ENCODE measurements around the gene NXF2.
"Not testable (repeated sequence)": the region's sequence is repeated elsewhere in the genome, so short reads cannot be mapped to it uniquely, and the experiment has no call there.

NXF2 gene, protein sequence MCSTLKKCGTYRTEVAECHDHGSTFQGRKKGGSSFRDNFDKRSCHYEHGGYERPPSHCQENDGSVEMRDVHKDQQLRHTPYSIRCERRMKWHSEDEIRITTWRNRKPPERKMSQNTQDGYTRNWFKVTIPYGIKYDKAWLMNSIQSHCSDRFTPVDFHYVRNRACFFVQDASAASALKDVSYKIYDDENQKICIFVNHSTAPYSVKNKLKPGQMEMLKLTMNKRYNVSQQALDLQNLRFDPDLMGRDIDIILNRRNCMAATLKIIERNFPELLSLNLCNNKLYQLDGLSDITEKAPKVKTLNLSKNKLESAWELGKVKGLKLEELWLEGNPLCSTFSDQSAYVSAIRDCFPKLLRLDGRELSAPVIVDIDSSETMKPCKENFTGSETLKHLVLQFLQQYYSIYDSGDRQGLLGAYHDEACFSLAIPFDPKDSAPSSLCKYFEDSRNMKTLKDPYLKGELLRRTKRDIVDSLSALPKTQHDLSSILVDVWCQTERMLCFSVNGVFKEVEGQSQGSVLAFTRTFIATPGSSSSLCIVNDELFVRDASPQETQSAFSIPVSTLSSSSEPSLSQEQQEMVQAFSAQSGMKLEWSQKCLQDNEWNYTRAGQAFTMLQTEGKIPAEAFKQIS

DNA sequence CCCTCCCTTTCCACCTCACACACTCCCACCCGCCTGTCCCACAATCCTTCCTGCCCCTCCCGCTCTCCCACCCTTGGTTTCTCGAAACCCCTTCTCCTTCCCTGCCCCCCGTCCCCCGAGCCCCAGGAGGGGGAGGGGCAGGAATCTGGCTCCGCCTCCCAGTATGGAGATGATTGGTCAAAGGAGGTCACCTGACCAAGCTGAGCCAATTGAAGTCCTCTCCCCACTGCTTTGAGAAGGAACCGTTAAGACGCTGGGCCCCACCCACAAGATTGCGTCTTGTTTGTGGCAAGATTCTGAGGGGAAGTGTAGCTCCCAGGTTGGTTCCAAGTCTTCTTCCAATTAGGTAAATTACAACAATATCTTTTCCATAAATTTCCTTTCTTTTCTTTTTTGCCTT is at the start of gene NXF2:
TSS of gene NXF2 (plus strand) at position 275 of the 400 bp plus-strand sequence. CDS start 59,912 bp downstream, outside the sequence.
- in situ Hi-C loops (cut with HindIII; ENCODE audit: low sequenced_read_pairs): not testable (repeated sequence)

DNA sequence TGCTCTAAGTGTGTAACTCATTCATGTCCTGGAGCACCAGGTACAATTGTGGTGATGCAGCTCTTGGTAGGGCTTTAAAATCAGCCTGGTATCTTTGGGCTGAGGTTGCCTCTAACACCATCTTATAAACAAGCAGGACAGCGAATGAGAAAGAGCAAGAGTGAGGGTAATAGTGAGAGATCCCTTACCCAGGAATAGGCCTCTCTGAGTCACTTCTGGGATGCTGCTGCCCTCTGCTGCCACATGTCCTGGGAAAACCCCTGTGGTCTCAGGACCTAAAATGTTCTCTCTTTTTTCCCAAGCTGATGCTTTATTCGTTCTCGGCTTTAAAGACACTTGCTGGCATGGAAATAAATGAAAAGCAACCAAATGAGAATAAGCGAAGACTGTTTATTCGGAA is 39.0 kb upstream of the NXF2 start:
- in situ Hi-C loops (cut with HindIII; ENCODE audit: low sequenced_read_pairs): not testable (repeated sequence)

GRCh38 chrX:102214986-102215385 is 32.0 kb upstream of the NXF2 start, which contains the start of gene TCP11X1:
TSS of gene TCP11X1 (plus strand) at chrX:102215301.
- in situ Hi-C loops (cut with HindIII; ENCODE audit: low sequenced_read_pairs): not testable (repeated sequence)

GRCh38 chrX:102216497-102216896 is 30.5 kb upstream of the NXF2 start:
- in situ Hi-C loops (cut with HindIII; ENCODE audit: low sequenced_read_pairs): not testable (repeated sequence)

DNA sequence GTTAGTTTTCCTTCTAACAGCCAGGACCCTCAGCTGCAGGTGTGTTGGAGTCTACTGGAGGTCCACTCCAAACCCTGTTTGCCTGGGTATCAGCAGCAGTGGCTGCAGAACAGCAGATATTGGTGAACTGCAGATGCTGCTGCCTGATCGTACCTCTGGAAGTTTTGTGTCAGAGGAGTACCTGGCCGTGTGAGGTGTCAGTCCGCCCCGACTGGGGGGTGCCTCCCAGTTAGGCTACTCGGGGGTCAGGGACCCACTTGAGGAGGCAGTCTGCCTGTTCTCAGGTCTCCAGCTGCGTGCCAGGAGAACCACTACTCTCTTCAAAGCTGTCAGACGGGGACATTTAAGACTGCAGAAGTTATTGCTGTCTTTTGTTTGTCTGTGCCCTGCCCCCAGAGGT is 11.3 kb upstream of the NXF2 start:
- in situ Hi-C loops (cut with HindIII; ENCODE audit: low sequenced_read_pairs): not testable (repeated sequence)

DNA sequence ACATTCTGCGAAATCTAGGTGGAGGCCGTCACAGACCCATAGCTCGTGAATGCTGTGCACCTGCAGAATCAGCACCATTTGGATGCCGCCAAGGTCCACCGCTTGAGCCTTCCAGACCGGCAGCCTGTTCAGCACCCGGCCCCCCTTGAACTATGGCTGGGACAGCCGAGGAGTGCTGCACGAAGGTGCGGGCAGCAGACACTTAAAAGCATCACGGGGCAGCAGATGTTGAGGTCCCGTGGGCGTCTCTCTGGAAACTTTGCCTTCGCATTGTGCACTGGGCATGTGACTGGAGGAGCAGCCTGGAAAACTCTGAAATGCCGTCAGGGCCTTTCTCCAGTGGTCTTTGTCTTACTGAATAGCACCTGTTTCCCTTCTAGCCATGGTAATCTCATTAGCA is 6.7 kb upstream of the NXF2 start:
- in situ Hi-C loops (cut with HindIII; ENCODE audit: low sequenced_read_pairs): not testable (repeated sequence)

DNA sequence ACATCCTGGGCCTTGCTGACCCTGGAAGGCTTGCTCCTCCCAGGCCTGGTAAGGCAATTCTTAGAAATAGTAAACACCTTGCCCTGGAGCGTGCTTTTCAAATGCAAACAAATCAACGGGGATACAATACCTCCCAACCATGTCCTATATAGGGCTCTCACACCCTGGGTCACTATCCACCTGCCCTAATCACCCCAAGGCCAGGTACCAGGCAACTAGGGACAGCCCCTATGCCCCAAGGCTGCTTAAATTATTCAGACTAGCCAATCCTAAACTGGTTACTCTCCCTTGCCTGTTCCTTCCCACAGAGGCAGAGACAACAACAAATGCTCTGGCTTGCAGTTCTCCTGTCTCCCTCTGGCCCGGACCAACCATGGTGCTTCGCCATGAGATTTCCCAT is 25.3 kb downstream of the NXF2 start:
- in situ Hi-C loops (cut with HindIII; ENCODE audit: low sequenced_read_pairs): not testable (repeated sequence)

DNA sequence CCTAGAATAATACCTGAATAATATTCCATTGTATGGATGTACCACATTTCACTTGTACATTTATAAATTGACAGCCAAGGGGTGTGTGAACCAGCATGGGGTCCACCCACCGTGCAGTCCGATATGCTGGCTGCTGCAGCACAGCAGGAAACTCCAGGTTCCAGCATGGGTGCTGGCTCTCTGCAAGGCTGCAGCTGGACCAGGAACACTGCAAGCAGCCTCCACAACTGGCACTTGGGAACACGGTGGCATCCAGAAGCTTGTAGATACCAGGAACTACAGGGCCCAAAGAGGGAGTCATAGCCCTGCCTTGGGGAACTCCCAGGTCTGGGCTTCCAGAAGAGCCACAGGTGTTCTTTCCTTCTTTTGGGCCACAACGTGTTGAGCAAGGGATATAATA is 91.2 kb downstream of the NXF2 start:
- in situ Hi-C loops (cut with HindIII; ENCODE audit: low sequenced_read_pairs): no loop called here

- in situ Hi-C loops (cut with HindIII; ENCODE audit: low sequenced_read_pairs): no loop called here
These were observed 92.6 kb downstream of the NXF2 start for GRCh38 chrX:102339312-102340298.

DNA sequence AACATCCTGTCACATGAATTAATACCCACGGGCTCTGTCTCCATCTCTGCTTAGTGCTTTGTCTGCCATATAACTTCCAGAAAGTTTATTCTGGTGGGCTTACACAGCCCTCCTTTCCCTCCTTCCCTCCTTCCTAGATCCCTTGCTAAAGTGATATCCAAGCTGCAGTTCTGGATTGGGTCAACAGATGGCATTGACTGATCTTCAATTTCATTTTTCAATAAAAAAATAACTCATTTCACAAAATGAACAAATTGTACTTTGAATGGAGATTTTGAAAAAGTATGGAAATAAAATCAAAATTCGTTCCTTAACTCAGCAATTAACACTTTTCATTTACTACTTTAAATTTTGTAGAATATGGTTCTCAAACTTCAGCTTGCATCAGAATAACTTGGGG is 94.9 kb downstream of the NXF2 start:
- in situ Hi-C loops (cut with HindIII; ENCODE audit: low sequenced_read_pairs): no loop called here

DNA sequence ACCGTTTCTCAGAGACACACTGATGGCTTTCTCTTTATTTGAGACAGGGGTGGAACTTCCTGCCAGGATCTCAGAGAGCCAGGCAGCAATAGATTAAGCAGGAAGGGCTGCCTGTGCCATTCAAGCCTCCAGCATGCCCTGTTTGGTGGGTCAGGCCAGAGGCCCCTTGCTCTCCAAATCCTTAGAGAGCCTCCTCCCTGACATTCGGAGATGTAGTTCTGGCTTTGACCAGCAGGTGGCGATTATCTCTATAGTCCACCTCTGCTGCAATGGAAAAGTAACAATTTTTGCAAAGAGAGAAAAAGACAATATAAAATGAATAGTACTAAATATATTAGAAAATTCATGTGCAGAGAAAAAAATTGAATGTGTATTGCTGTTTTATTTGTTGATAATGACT is 98.9 kb downstream of the NXF2 start:
- in situ Hi-C loops (cut with HindIII; ENCODE audit: low sequenced_read_pairs): no loop called here
